ENCODE data around the gene CERK.
"Not testable (repeated sequence)": the region's sequence is repeated elsewhere in the genome, so short reads cannot be mapped to it uniquely, and the experiment has no call there.

The CERK gene

GRCh38 chr22:46652847-46653331, 85.2 kb downstream of the CERK start:
- CTCF ChIA-PET = interaction anchor here (1.4 kb wide), 1 partner anchor 18 kb away, joined by 3 read pairs; no protein-coding TSS in a partner anchor
- no peak for TF ChIP-seq CTCF (IDR thresholded peaks at IDR 0.05; ENCODE audit: control extremely low read depth, extremely low read depth, low read depth, missing control alignments)
- DNase-seq (ENCODE audit: extremely low spot score) = no peak
- POLR2A ChIA-PET = no interaction called here

DNA sequence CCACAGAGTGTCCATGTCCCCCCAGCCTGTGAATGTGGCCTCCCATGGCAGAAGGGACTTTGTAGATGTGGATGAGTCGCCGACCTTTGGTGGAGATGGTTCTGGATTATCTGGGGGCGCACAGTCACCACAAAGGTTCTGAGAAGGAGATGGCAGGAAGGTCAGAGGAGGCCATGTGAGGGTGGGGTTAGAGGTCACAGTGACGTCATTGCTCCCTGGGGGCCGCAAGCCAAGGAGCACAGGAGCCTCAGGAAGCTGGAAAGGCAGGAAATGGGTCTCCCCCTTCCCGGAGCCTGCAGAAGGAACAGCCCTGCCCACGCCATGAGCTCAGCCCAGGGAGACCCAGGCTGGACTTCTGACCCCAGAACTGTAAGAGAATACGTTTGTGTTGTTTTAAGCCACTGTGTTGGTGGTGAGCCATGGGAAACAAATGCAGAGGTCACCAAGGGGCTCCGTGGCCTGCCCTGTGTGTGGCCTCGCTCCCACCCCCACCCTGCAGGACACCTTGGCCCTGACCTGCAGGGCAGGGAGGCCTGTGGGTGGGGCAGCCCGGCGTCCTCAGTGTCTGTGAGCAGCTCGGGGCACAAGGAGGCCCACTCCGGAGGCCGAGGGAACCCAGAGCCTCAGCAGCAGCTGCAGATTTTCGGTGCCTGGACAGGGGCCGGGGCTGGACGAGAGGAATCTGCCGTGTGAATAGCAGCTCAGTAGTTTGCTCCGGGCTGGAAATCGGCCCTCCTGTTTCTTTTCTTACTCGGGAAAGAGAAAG, 85.8 kb downstream of the CERK start:
- POLR2A ChIA-PET = no interaction called here

DNA sequence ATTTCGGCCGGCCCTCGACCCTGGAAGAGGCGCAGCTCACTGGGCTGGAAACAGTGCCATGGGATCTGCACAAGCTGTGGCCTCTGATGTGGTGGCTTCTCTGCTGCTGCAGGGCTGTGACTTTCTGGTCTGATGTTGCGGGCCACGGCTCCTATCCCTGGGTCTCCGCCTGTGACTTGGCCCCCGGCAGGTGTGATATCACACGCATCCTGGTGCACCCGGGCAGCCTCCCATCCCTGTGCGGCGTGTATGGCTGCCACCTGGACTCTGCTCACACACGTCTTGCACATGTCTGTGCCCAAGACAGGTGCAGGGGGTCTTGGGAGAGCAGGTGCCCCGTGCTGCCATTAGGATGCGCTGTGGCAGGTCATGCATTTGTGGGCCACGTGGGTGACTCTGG, 86.7 kb downstream of the CERK start:
- POLR2A ChIA-PET = no interaction called here
- CTCF ChIA-PET = no interaction called here
- DNase-seq (ENCODE audit: extremely low spot score) = no peak

More for the DNA sequence above, 85.8 kb downstream of the CERK start:
- no peak for TF ChIP-seq CTCF (IDR thresholded peaks at IDR 0.05; ENCODE audit: control extremely low read depth, extremely low read depth, low read depth, missing control alignments)
- DNase-seq (ENCODE audit: extremely low spot score) = no peak
- CTCF ChIA-PET = interaction anchor here (1.4 kb wide), 1 partner anchor 19 kb away, joined by 3 read pairs; no protein-coding TSS in a partner anchor

DNA sequence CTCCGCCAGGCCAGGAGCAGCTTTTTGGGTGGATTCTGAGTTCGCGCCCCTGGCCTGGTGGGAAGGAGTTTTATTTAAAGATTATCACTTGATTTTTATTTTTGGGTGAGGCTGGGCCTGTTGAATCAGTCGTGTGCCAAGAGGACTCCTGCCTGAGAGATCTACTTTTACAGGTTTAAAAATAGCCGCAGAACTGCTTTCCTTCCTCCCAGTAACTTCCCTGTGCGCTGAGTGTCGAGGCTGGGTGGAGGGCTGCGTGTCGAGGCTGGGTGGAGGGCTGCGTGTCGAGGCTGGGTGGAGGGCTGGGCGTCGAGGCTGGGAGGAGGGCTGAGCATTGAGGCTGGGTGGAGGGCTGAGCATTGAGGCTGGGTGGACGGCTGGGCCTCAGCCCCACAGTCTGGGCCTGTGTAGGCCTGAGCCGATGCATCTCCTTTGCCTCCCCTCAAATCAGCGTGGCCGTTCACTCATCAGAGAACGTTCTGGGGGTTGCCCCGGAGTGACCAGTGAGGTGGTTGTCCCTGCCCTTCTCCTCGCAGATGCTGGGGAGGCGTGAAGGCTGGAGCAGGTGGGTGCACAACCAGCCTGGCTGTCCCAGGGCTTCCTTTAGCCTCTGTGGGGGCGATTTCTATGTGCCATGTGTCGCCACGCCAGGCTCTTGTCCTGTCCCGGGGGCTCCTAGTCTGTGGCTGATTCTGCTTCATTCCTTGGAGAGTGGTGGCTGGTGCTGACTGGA, 87.8 kb downstream of the CERK start:
- CTCF ChIA-PET = no interaction called here
- POLR2A ChIA-PET = no interaction called here
- no peak for TF ChIP-seq CTCF (IDR thresholded peaks at IDR 0.05; ENCODE audit: control extremely low read depth, extremely low read depth, low read depth, missing control alignments)
- no peak for DNase-seq (ENCODE audit: extremely low spot score)

More for the DNA sequence above, 86.7 kb downstream of the CERK start:
- no peak for TF ChIP-seq CTCF (IDR thresholded peaks at IDR 0.05; ENCODE audit: control extremely low read depth, extremely low read depth, low read depth, missing control alignments)

- ChIA-PET POLR2A (no interaction called here), CTCF (no interaction called here)
- DNase-seq (ENCODE audit: extremely low spot score) = no peak
- no peak for TF ChIP-seq CTCF (IDR thresholded peaks at IDR 0.05; ENCODE audit: control extremely low read depth, extremely low read depth, low read depth, missing control alignments)
Measured at GRCh38 chr22:46649141-46650077, 88.6 kb downstream of the CERK start.

- POLR2A ChIA-PET; DNase-seq (ENCODE audit: extremely low spot score); CTCF ChIA-PET: not testable (repeated sequence)
Measured at GRCh38 chr22:46648225-46648820, 89.7 kb downstream of the CERK start.
